ENCODE results near the gene VAMP5. TPM values are rescaled to one million over a fixed set of nuclear protein-coding genes. Genes with fewer than 3 reads are reported as not detected.
A peak's percentile ranks its signal among the peaks of the same experiment; 100 is the strongest.

VAMP5 gene
- total and polyA plus RNA-seq, 10 of the 15 experiments (the other 5 are each of a cell fraction or from before 2014, with no cell fraction given), result 3.8 to 52.7 (median 24.1) TPM

DNA sequence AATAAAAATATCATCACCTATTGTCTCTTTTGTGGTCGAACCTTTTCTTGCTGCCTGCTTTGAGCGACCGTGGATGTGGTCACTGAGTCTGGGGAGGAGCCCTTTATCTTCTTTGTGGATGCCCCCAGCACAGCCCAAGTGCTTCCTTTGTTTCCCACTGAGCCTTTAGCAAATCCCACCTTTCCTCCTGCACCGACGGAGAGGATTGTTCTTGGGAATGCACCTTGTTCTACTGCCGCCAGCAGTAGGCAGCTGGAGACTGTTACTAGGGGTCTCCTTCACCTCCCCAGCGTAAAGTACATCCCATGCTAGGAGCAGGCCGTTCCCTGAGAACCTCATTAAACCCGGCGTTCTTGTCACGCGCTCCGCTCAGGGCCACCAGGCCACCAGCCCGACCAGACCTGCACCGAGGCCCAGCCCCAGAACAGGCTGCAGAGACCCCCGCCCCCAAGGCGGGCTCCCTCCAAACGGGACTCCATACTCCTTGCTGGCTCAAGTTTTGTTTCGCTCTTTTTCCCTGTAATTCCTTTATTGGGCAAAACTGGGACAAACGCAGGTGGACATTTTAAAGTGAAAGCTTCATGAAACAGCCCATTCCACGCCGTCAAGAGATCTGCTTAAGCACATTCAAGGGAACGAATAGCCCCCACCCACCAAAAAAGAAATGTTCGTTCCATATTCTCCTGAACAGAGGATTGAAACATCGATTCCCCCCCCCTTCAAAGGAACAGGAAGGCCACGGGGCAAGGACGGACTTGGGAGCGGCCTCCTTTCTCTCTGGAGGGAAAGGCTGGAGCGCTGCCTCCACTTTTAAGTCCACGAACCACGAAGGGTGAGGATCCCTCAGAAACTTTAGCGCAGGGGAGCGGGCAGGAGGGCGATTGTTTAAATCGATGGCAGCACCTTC lies 46.4 kb upstream of the VAMP5 start:
- TSS peak; percentile 87 for BruUV-seq (replicated peaks)
- TF ChIP-seq NFIC (IDR thresholded peaks at IDR 0.05; ENCODE audit: low read depth, low read length), result peak; percentile 32; the same call in 1 of the 2 replicates
- no peak for TF ChIP-seq RB1 (IDR thresholded peaks at IDR 0.05; ENCODE audit: borderline replicate concordance)
- peak; percentile 35 for TF ChIP-seq HDAC6 (IDR thresholded peaks at IDR 0.05; ENCODE audit: unreplicated experiment)
- peak; percentile 60; the same call in 1 of the 2 replicates for TF ChIP-seq HDGF (IDR thresholded peaks at IDR 0.05)
- peak in 1 of 2 experiments; percentile 41; a peak in 1 of 4 replicates for TF ChIP-seq IKZF2 (IDR thresholded peaks at IDR 0.05)
- TF ChIP-seq, protein P1, sequence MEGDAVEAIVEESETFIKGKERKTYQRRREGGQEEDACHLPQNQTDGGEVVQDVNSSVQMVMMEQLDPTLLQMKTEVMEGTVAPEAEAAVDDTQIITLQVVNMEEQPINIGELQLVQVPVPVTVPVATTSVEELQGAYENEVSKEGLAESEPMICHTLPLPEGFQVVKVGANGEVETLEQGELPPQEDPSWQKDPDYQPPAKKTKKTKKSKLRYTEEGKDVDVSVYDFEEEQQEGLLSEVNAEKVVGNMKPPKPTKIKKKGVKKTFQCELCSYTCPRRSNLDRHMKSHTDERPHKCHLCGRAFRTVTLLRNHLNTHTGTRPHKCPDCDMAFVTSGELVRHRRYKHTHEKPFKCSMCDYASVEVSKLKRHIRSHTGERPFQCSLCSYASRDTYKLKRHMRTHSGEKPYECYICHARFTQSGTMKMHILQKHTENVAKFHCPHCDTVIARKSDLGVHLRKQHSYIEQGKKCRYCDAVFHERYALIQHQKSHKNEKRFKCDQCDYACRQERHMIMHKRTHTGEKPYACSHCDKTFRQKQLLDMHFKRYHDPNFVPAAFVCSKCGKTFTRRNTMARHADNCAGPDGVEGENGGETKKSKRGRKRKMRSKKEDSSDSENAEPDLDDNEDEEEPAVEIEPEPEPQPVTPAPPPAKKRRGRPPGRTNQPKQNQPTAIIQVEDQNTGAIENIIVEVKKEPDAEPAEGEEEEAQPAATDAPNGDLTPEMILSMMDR (IDR thresholded peaks at IDR 0.05 in 2 of 3, conservative IDR thresholded peaks at IDR 0.05 in 1 of 3; ENCODE audit: control insufficient read depth in 2 of 3, extremely low read depth in 1 of 3, insufficient read depth in 1 of 3, low read depth in 3 of 3, low read length in 3 of 3), result 0 out of 6 replicates have a peak, but pooled peaks of 1 of the 3 experiments have one; percentile 10
- 0 out of 2 replicates have a peak, but pooled peaks have one; percentile 31 for TF ChIP-seq BACH1 (IDR thresholded peaks at IDR 0.05; ENCODE audit: borderline replicate concordance)
- peak; percentile 67 for TF ChIP-seq POLR2A (IDR thresholded peaks at IDR 0.05; ENCODE audit: low read depth, low read length)
- TF ChIP-seq WRNIP1 (IDR thresholded peaks at IDR 0.05; ENCODE audit: borderline replicate concordance, low read depth, low read length), result no peak
- peak; percentile 59; the same call in 1 of the 2 replicates for TF ChIP-seq SMAD5 (IDR thresholded peaks at IDR 0.05; ENCODE audit: low read depth)
- no peak for TF ChIP-seq MTA2 (IDR thresholded peaks at IDR 0.05; ENCODE audit: low read depth)
- TF ChIP-seq, protein P2, sequence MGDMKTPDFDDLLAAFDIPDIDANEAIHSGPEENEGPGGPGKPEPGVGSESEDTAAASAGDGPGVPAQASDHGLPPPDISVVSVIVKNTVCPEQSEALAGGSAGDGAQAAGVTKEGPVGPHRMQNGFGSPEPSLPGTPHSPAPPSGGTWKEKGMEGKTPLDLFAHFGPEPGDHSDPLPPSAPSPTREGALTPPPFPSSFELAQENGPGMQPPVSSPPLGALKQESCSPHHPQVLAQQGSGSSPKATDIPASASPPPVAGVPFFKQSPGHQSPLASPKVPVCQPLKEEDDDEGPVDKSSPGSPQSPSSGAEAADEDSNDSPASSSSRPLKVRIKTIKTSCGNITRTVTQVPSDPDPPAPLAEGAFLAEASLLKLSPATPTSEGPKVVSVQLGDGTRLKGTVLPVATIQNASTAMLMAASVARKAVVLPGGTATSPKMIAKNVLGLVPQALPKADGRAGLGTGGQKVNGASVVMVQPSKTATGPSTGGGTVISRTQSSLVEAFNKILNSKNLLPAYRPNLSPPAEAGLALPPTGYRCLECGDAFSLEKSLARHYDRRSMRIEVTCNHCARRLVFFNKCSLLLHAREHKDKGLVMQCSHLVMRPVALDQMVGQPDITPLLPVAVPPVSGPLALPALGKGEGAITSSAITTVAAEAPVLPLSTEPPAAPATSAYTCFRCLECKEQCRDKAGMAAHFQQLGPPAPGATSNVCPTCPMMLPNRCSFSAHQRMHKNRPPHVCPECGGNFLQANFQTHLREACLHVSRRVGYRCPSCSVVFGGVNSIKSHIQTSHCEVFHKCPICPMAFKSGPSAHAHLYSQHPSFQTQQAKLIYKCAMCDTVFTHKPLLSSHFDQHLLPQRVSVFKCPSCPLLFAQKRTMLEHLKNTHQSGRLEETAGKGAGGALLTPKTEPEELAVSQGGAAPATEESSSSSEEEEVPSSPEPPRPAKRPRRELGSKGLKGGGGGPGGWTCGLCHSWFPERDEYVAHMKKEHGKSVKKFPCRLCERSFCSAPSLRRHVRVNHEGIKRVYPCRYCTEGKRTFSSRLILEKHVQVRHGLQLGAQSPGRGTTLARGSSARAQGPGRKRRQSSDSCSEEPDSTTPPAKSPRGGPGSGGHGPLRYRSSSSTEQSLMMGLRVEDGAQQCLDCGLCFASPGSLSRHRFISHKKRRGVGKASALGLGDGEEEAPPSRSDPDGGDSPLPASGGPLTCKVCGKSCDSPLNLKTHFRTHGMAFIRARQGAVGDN (IDR thresholded peaks at IDR 0.05), result 0 out of 2 replicates have a peak, but pooled peaks have one; percentile 15
- no peak for TF ChIP-seq TCF12 (IDR thresholded peaks at IDR 0.05; ENCODE audit: low read depth, low read length)
- peak; percentile 63 for TF ChIP-seq RUNX3 (IDR thresholded peaks at IDR 0.05; ENCODE audit: low read length)
- TF ChIP-seq JUNB (IDR thresholded peaks at IDR 0.05), result no peak
- 0 out of 2 replicates have a peak, but pooled peaks have one; percentile 9 for TF ChIP-seq YY1 (IDR thresholded peaks at IDR 0.05; ENCODE audit: low read depth, low read length)
- 0 out of 2 replicates have a peak, but pooled peaks have one; percentile 70 for TF ChIP-seq MTA3 (IDR thresholded peaks at IDR 0.05; ENCODE audit: borderline replicate concordance, low read length)

More for the DNA sequence above, 46.4 kb upstream of the VAMP5 start:
- peaks cover 3 to 19% of the 10 kb centered on the region in 2 experiments; a peak in 3 of 4 replicates for H3K36me3 ChIP-seq (ENCODE audit: control insufficient read depth in 2 of 2, insufficient read depth in 2 of 2, low read length in 1 of 2)
- DNase-seq (ENCODE audit: low read depth, low spot score) (no peak), FAIRE-seq (no peak), ATAC-seq (peak; percentile 28)
- H2AFZ ChIP-seq (ENCODE audit: control insufficient read depth, low read depth, low read length), result peak overlapping the region; percentile 98
- in situ Hi-C loops (cut with MboI), result no loop called here
- H3K4me3 ChIP-seq, result peak overlapping the region; percentile 86
- H4K20me1 ChIP-seq (ENCODE audit: control insufficient read depth, insufficient read depth), result peaks cover 4% of the 10 kb centered on the region; the same call in 1 of the 2 replicates
- ChIA-PET POLR2A (interaction anchor here (0.6 to 3.7 kb wide), 19 partner anchors 9 to 211 kb away, joined by 3 to 33 read pairs (median 5); partner anchors contain the start of genes C2orf68, ELMOD3, GGCX and RETSAT), RAD21 (ENCODE audit: unreplicated experiment) (interaction anchor here (1.0 to 2.5 kb wide), 6 partner anchors 14 to 210 kb away, joined by 3 to 16 read pairs (median 7); partner anchors contain the start of genes RNF181 and TGOLN2), CTCF (interaction anchor here (1.0 to 10.9 kb wide), 3 partner anchors 15 to 168 kb away, joined by 3 to 134 read pairs (median 6); no protein-coding TSS in a partner anchor), SMC1A (ENCODE audit: uncharacterized antibody, unreplicated experiment) (interaction anchor here (0.8 to 8.2 kb wide), 6 partner anchors 13 to 118 kb away, joined by 3 to 86 read pairs (median 12); partner anchors contain the start of genes RNF181 and SH2D6)
- peak overlapping the region; percentile 100 for H3K27ac ChIP-seq (ENCODE audit: control insufficient read depth, insufficient read depth)
- H3K27me3 ChIP-seq (replicated peaks in 1 of 2; ENCODE audit: control insufficient read depth in 2 of 2, insufficient read depth in 2 of 2, low read length in 1 of 2), result no peaks in the 10 kb centered on the region
- peak overlapping the region; percentile 100 for H3K9ac ChIP-seq (ENCODE audit: control insufficient read depth, insufficient read depth, low read length)
- no peaks in the 10 kb centered on the region for H3K4me1 ChIP-seq (ENCODE audit: control insufficient read depth, insufficient read depth, low read length)
- under 1% methylated on average over 35 of the region's 35 CpGs for WGBS (ENCODE audit: insufficient coverage, insufficient replicate concordance, low lambda C conversion rate, missing lambda C conversion rate)
- peak overlapping the region; percentile 96 for H3K4me2 ChIP-seq (ENCODE audit: control insufficient read depth, insufficient read depth)
- H3K9me3 ChIP-seq (replicated peaks; ENCODE audit: control insufficient read depth, insufficient read depth, low read length), result no peaks in the 10 kb centered on the region; the same call in 2 of the 3 replicates
- peaks cover 59% of the 10 kb centered on the region for H3K79me2 ChIP-seq (ENCODE audit: control insufficient read depth, insufficient read depth, low read length)
- intact Hi-C loops (cut with micrococcal nuclease; ENCODE audit: unreplicated experiment), result loop anchor here (2.0 to 5.0 kb wide), 2 partner anchors 79 to 183 kb away; partner anchors contain the start of genes ELMOD3, RETSAT and USP39

Measured in GM12878 (cell line).